SKM-1 treated with dmso at 0.1 percent for 144 hours (cell line): Measurements from ENCODE around the gene TRAPPC14.

Experiments
- DNase-seq: peaks from one replicate; lab custom pipeline; 2025; ENCODE audit not compliant: unreplicated experiment; lab: John Stamatoyannopoulos, UW

The TRAPPC14 gene

GRCh38 chr7:100126931-100127865 lies 31.3 kb downstream of the TRAPPC14 start, which contains the start of gene MBLAC1:
MBLAC1 (plus strand) TSS chr7:100126967; CDS start chr7:100127396, 429 bp downstream.
- peak; percentile 90 for DNase-seq

GRCh38 chr7:100126239-100126930 lies 32.1 kb downstream of the TRAPPC14 start:
- no peak for DNase-seq

- DNase-seq: no peak
Measured at GRCh38 chr7:100124301-100125230, 34.0 kb downstream of the TRAPPC14 start.

GRCh38 chr7:100122568-100122967 lies 36.0 kb downstream of the TRAPPC14 start:
- no peak for DNase-seq

- no peak for DNase-seq
Measured at GRCh38 chr7:100122067-100122466, 36.5 kb downstream of the TRAPPC14 start.

GRCh38 chr7:100120733-100121036 lies 37.8 kb downstream of the TRAPPC14 start:
- DNase-seq: no peak

GRCh38 chr7:100119970-100120732 lies 38.4 kb downstream of the TRAPPC14 start:
- no peak for DNase-seq

- peak; percentile 94 for DNase-seq
Measured at GRCh38 chr7:100119072-100119969, 39.2 kb downstream of the TRAPPC14 start, which contains the start of the genes CNPY4 and TAF6. CNPY4 (plus strand) TSS chr7:100119634; CDS start chr7:100119745, 111 bp downstream. TAF6 (minus strand) TSS chr7:100119358; CDS start chr7:100114209, 5,149 bp downstream.

GRCh38 chr7:100118388-100119071 lies 40.0 kb downstream of the TRAPPC14 start:
- DNase-seq: peak; percentile 38

- DNase-seq: no peak
Measured at GRCh38 chr7:100115026-100115425, 43.5 kb downstream of the TRAPPC14 start.

GRCh38 chr7:100111914-100112313 lies 46.6 kb downstream of the TRAPPC14 start:
- DNase-seq: no peak

- no peak for DNase-seq
Measured at GRCh38 chr7:100111156-100111555, 47.4 kb downstream of the TRAPPC14 start.

- no peak for DNase-seq
Measured at GRCh38 chr7:100109521-100110163, 48.9 kb downstream of the TRAPPC14 start.

- DNase-seq: no peak
Measured at GRCh38 chr7:100107890-100108289, 50.6 kb downstream of the TRAPPC14 start.

GRCh38 chr7:100107125-100107737 lies 51.3 kb downstream of the TRAPPC14 start:
- DNase-seq: no peak

- DNase-seq: no peak
Measured at GRCh38 chr7:100106633-100107032, 51.9 kb downstream of the TRAPPC14 start.

GRCh38 chr7:100105534-100105933 lies 53.0 kb downstream of the TRAPPC14 start:
- no peak for DNase-seq
